ENCODE data around the gene PRR29. TPM values are rescaled to one million over a fixed set of nuclear protein-coding genes. Genes with fewer than 3 reads are reported as not detected.

Gene PRR29
- total RNA-seq, 4 donors from 2014 or later, result 0.13 TPM; not detected in 3

- H3K4me3 ChIP-seq, result peak overlapping the region; percentile 51 to 64 (median 58)
- H3K36me3 ChIP-seq, result no peaks in the 10 kb centered on the region
- peak overlapping the region; percentile 8 to 66 (median 58) for H3K27ac ChIP-seq
- H3K9me3 ChIP-seq, result no peaks in the 10 kb centered on the region
- in situ Hi-C loops (cut with MboI; ENCODE audit: low sequenced_read_pairs in 4 of 4) (no loop called here), intact Hi-C loops (cut with DNase I; ENCODE audit: low total_unique reads) (no loop called here)
- ATAC-seq (peak; percentile 32 to 42), DNase-seq (no peak)
- H3K4me1 ChIP-seq, result peaks cover 15 to 16% of the 10 kb centered on the region in 2 donors
- TF ChIP-seq POLR2A (IDR thresholded peaks at IDR 0.05), result no peak
- TF ChIP-seq CTCF (IDR thresholded peaks at IDR 0.05 in 4 of 5, conservative IDR thresholded peaks at IDR 0.05 in 1 of 5), result no peak
- H3K27me3 ChIP-seq, result peaks cover 12 to 23% (median 23%) of the 10 kb centered on the region in 3 donors
Measured at GRCh38 chr17:63997341-63998048, 656 bp upstream of the PRR29 start.

DNA sequence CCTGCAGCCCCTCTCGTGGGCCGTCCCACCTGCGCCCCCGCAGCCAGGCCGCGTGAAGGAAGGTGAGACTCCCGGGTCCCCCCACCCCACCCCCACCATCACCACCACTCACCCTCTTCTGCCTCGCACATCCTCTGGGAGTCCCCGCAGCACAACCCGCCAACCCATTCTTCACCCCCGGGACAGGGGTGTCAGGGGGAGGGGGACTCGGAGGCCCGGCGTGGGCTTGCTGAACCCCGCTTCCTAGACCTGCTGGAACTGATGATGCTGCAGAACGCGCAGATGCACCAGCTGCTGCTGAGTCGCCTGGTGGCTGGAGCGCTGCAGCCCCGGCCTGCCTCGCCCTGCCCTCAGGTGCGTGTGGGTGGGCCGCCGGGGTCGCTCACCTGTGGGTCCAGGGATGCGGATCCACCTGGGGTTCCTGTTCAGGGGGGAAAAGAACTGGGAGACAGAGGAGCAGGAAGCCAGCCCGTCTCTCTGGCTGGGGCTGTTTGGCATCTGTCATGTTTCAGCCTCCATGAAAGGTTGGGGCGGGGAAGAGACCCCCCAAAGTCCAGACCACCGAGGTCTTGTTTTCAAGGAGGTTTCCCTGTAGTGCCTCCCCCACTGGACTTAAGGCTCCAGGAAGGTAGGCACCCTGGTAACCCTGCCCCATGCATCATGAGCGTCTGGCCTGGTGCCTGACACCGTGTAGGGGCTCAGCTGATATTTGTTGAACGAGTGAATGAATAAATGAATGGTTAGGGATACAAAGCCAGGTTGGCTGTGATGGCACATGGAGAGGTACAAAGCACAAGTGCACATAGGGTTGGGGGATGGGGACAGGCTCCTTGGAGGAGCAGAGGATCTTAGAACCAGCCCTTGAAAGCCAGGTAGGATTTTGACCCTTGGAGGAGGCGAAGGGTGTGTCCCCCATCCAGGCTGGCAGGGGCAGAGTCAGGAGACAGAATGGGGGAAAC, 849 bp downstream of the PRR29 start:
- TF ChIP-seq POLR2A (IDR thresholded peaks at IDR 0.05) (no peak), CTCF (IDR thresholded peaks at IDR 0.05 in 4 of 5, conservative IDR thresholded peaks at IDR 0.05 in 1 of 5) (no peak)
- Histone ChIP-seq H3K9me3 (no peaks in the 10 kb centered on the region), H3K4me1 (peaks cover 15 to 16% of the 10 kb centered on the region in 2 donors), H3K27ac (peak overlapping the region in 2 of 4 donors; percentile 65 to 66), H3K36me3 (no peaks in the 10 kb centered on the region), H3K27me3 (peaks cover 12 to 23% (median 23%) of the 10 kb centered on the region in 3 donors), H3K4me3 (peak overlapping the region; percentile 51 to 64 (median 58))
- ATAC-seq (no peak), DNase-seq (no peak)
- intact Hi-C loops (cut with DNase I; ENCODE audit: low total_unique reads) (no loop called here), in situ Hi-C loops (cut with MboI; ENCODE audit: low sequenced_read_pairs in 4 of 4) (no loop called here)

DNA sequence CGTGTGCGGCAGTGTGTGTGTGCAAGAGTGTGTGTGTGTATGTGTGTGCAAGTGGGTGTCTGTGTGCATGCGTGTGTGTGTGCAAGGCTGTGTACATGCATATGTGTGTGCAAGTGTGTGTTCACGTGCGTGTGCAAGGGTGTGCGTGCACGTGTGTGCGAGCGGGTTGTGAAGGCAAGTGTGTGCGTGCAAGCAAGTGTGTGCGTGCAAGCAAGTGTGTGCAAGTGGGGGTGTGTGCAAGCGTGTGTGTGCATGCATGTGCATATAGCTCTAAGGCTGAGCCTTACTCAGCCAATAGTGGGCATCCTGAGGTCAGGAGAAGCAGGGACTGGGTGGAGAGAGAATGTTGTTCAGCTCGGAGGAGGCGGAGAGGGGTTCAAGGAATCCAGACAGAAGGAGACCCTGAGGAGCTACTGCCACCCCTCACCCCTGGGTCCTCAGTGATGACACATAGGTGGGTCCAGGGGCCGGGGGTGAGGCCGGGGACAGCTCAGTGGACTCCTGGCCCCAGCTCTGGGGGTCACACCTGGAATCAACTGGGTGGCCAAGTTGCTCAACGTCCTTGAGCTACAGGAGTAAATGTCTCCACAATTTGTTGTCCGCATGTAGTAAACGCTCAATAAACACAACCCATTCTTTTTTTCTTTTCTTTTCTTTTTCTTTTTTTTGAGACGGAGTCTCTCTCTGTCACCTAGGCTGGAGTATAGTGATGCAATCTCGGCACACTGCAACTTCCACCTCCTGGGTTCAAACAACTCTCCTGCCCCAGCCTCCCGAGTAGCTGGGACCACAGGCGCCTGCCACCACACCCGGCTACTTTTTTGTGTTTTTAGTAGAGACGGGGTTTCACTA, 1.8 kb downstream of the PRR29 start:
- Histone ChIP-seq H3K4me3 (no peak overlapping the region), H3K9me3 (no peaks in the 10 kb centered on the region), H3K27me3 (peaks cover 12 to 23% (median 23%) of the 10 kb centered on the region in 3 donors), H3K27ac (peak overlapping the region in 2 of 4 donors; percentile 6 to 76), H3K36me3 (no peaks in the 10 kb centered on the region), H3K4me1 (peaks cover 15 to 16% of the 10 kb centered on the region in 2 donors)
- intact Hi-C loops (cut with DNase I; ENCODE audit: low total_unique reads), result no loop called here
- no peak for TF ChIP-seq CTCF (IDR thresholded peaks at IDR 0.05 in 4 of 5, conservative IDR thresholded peaks at IDR 0.05 in 1 of 5)
- no peak for TF ChIP-seq POLR2A (IDR thresholded peaks at IDR 0.05)
- DNase-seq (no peak), ATAC-seq (no peak)
- in situ Hi-C loops (cut with MboI; ENCODE audit: low sequenced_read_pairs in 4 of 4), result no loop called here

- no peak for DNase-seq
- no peak overlapping the region for H3K4me3 ChIP-seq
- no peak for ATAC-seq
- H3K9me3 ChIP-seq, result no peaks in the 10 kb centered on the region
- no peaks in the 10 kb centered on the region for H3K36me3 ChIP-seq
- H3K27ac ChIP-seq, result peak overlapping the region; percentile 65 to 80 (median 74)
- peaks cover 15 to 16% of the 10 kb centered on the region in 2 donors for H3K4me1 ChIP-seq
- H3K27me3 ChIP-seq, result peaks cover 12 to 23% (median 23%) of the 10 kb centered on the region in 3 donors
- TF ChIP-seq CTCF (IDR thresholded peaks at IDR 0.05 in 4 of 5, conservative IDR thresholded peaks at IDR 0.05 in 1 of 5) (no peak), POLR2A (IDR thresholded peaks at IDR 0.05) (no peak)
- in situ Hi-C loops (cut with MboI; ENCODE audit: low sequenced_read_pairs in 4 of 4) (no loop called here), intact Hi-C loops (cut with DNase I; ENCODE audit: low total_unique reads) (no loop called here)
Measured at GRCh38 chr17:64001091-64001579, 3.0 kb downstream of the PRR29 start.
